Stimulated activated CD8-positive, alpha-beta memory T cell treated with anti-CD3 and anti-CD28 coated beads, Interleukin-4, amount 100 ng/mL, for 48 hours (primary cell): Measurements from ENCODE around the gene SLC9A4.

Experiments
- DNase-seq: peaks from one replicate; pipeline ENCODE4 v3.0.0-alpha.2; 2020

SLC9A4 gene

DNA sequence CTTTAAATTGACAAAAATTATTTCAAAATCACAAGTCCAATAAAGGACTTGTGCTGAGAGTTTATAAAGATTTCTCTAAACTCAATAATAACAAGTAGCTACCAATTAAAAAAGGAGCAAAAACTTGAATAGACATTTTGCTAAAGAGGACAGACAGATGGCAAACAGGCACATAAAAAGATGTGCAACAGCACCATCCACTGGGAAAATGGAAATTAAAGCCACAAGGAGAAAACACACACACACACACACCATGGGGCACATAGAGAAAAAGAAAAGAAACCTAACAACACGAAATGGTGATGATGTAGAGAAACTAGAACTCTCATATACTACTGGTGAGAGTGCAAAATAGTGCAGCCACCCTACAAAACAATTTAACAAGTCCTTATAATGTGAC is 12.6 kb upstream of the SLC9A4 start:
- DNase-seq: no peak

DNA sequence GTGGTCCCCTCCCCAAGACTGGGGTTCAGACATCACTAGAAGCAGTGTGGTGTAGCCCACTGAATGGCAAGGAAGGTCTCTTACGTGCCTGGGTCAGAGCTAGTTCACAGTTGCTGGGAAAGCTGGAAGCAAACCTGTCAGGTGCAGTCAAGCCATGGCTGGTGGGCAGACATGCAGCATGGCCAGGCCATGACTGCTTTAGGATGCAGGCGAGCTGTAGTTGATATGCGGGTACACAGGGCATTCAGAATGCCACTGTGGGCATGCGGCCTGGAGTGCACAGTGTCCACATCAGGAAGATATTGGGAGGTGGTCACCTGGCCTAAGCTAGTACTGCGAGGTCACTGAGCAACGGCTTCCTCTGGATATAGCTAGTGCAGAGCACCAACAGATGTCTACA is 11.8 kb upstream of the SLC9A4 start:
- no peak for DNase-seq

DNA sequence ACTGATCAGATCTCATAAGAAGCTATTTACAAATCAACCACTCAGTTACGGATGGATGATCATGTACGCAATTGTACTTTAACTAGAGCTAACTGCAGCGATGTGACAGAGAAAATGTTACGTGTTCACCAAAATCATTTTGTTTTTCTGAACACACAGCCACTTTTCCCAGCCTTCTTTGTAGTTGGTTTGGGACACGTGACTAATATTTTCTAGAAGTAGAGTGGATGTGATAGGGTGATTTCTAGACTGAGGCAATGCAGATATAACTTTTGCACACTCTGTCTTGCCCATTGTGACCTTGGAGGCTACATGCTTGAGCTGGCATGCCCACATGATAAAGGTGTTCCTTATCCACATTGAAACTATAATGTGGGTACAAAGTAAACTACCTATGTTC is 9.9 kb upstream of the SLC9A4 start:
- no peak for DNase-seq

DNA sequence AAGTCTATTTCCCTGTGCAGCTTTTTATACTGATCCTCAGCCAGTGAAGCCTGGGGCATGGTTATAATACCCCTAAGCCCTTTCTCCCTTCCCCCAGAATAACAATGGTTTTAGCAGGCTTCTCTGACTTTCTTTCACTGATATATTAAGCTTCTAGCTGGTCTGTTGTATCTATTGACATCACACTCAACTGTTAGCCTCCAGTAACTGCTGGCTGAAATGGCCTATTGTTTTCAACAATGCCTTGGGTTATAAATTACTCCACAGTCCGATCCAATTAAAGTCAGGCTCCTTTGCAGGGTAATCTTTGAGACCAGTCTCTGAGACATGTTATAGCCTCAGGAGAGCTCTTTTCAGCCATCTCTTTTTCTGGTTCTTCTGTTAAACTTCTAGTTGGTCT is 2.9 kb upstream of the SLC9A4 start:
- DNase-seq: no peak

DNA sequence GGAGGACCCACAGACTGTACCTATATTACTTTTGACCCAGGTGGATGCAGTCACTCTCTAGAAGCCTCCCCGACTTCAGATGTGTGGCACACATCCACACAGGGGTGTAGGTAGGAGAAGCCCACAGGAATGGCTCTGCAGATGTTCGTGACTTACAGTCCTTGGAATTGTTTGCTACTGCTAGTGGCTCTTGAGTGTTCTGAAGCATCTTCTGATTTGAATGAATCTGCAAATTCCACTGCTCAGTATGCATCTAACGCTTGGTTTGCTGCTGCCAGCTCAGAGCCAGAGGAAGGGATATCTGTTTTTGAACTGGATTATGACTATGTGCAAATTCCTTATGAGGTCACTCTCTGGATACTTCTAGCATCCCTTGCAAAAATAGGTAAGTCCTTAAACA is 605 bp downstream of the SLC9A4 start:
- DNase-seq: no peak

DNA sequence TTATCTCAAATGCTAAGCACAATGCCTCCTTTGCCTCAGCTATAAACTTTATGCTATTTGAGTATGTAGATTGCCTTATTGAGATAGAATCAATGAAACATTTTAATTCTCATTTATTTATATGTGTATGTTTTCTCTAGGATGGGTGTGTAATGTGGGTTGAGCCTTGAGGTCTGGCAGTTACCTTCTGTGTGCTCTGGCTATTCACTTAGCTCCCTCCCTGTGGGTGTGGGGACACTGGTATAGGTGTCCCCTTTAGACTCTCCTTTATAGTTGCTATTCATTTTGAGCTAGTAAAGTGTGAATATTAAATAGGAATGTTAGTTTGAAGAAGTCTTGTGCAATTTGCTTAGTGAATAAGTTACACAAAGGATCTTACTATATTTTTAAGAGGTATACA is 1.8 kb downstream of the SLC9A4 start:
- no peak for DNase-seq

DNA sequence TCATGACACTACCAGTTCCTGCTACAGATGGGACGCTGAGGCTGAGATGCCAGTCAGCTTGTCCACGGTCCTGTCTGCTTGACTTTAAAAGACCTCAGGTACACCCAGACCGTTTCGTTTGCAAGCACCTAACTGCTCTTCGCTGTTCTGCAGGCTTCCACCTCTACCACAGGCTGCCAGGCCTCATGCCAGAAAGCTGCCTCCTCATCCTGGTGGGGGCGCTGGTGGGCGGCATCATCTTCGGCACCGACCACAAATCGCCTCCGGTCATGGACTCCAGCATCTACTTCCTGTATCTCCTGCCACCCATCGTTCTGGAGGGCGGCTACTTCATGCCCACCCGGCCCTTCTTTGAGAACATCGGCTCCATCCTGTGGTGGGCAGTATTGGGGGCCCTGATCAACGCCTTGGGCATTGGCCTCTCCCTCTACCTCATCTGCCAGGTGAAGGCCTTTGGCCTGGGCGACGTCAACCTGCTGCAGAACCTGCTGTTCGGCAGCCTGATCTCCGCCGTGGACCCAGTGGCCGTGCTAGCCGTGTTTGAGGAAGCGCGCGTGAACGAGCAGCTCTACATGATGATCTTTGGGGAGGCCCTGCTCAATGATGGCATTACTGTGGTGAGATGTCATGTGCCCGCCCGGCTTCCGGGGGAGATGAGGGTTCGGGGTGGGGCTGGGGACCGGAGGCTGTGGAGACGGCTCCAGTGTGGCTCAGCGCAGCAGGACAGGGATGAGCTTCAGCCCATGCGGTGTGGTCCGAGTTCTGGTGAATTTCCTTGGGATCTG is 5.9 kb downstream of the SLC9A4 start:
- DNase-seq: no peak

DNA sequence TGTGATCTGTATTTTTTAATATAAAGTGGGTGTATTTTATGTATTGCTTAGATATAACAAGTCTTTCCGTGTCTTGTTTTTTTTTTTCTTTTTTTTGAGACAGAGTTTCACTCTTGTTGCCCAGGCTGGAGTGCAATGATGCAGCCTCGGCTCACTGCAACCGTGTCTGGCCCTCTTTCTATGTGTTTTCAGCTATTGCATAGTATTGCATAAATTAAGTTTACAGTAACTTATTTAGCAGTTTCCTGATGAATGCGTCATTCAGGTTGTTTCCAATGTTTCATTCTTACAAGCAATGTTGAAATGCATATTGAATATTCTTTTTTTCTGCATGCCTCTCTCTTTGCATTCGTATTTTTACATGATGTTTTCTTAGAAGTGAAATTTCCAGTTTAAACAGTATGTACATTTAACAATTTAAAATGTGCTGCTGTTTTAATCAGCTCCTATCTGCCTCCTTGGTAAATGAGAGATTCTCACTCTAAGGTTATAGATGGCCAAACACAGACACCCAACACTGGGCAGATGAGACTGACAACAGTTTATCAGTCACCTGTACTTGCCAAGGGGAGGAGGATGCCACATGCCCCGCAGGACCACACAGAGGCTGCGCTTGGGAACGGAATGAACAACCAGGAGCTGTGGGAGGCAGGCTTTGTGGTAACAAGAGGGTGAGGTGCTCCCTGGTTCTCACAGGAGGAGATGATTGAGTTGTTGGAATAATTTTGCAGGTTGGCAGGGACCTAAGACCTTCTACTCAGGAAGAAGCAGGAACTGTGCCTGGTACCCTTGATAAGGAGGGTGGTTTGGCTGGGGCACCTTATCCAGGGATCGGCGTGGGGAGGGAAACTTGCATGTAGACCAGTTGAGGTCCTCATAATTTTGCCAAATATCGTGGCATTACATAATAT is 7.5 kb downstream of the SLC9A4 start:
- DNase-seq: no peak

DNA sequence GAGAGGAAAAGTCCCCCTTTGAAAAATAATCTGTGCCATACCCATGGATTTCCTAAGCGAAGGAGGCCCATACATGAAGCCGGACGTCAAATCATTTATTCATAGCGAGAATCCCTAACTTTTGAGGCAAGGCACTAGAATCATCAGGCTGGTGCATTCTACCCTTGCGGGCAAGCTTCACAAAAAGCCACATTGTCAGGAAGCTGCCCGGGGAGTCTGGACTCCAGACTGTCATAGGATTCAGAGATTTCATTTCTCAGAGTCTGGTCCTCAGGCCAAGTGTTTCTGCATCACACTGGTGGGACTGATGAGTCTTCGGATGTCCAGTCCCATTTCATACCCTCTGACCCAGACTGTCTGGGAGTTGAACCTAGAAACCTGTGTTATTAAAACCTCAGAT is 8.9 kb downstream of the SLC9A4 start:
- no peak for DNase-seq

DNA sequence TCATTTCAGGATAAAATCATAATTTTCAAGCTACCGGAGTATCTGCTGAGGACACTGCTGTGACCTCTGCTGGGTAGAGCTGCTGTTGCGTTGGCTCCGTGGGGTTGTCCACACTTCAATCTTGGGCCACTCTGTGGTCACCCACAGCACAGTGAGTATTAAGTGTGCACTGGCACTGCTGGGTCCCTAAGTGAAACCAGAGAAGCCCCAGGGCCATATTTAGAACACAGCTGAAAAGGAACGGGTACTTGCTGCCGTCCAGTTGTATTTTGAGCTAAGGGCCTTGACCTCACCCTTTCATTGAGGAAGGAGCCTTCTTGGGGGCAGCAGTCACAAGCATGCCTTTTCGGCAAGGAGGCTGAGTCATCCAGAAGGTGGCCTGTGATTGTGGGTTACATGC is 10.1 kb downstream of the SLC9A4 start:
- no peak for DNase-seq

DNA sequence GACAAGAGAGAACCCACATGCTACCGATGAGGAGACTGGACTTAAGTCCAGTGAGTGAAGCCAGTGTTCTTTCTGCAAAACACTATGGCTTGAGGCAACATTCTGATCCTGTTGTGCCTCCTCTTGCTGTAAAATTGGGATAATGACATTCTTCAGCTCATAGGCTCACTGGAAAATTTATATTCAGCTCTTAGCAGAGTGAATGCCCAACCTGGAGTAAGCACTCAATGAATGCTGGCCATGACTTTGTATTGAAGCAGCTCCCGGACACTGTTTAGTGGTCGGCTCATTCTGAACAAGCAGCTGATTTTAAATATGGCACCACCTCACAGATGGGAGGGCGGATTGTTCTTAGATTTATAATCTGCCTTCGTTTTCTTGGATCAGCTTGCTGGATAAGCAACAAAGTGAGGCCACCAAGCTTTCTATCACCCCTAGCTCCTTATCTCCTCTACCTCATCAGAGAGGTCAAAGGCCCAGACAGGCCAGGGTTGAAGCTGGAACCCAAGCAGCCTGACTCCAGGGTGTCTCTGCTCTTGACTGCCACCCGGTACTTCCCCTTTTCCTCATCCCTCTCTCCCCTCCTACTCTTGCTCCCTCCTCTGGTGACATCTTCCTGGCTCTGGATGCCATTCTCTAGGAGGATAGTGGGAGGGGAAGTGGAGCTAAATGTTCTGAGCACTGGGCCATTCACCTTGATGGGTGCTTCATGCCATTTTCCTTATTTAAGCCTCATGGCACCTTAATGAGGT is 11.5 kb downstream of the SLC9A4 start:
- DNase-seq: no peak

DNA sequence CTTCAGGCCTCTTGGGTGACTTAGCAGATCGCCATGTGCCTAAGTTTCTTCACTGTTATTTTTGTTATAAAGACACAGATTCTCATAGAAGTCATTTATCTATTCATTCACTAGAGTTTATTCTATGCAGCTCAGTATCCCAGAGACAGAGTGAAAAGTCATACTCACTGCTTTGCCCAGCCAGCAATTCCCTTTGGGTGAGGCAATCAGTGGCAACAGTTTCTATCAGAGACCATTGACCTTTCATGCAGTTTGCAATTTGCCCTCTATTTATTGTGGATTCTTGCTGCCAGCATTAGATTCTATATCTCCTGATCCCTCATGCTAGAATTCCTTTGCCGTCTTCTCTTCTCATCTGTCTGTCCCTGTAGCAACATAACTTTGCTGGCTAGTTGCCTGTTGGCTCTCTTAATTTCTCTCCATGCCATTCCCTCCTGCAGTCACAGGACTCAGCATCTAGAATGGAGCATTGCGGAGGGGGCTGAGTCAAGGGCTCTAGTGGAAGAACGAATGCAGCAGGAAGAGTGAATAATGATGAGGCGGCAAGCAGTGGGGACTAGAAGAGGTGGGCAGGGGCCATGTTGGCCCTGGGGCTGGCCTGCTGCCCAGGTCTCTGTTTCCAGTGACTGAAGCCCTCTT is 12.2 kb downstream of the SLC9A4 start:
- no peak for DNase-seq

DNA sequence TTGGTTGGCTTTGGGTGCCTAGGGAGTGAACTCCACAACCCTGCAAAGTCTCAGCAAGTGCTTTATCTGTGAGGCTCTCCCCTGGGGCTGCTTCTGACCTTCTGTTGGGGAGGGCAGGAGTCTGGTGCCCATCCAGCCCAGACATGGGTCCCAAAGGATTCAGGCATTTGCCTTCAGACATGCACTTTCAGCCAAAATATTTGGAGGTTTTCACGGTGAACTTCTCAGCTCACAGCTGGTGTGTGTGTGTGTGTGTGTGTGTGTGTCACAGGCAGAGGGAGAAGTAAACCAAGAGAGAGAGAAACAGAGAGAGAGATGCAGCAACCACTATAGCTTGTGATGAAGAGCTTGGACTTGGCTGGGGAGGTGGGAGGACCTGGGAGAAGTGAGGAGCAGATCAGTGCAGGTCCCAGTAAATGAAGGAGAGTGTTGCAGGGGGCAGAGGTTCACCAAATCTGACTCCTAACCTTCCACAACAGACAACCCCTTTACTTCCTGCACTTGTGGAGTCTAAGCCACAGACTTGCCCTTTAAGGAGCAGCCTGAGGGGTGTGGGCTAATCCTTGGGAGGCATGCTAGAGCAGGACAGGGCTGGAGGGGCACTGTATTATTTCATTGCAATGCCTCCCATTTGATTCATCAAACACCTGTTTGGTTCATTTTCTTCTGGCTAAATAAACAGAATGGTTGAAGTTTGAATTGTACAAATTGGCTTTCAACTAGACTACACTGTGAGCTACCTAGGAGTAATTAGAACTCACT is 14.1 kb downstream of the SLC9A4 start:
- DNase-seq: no peak

DNA sequence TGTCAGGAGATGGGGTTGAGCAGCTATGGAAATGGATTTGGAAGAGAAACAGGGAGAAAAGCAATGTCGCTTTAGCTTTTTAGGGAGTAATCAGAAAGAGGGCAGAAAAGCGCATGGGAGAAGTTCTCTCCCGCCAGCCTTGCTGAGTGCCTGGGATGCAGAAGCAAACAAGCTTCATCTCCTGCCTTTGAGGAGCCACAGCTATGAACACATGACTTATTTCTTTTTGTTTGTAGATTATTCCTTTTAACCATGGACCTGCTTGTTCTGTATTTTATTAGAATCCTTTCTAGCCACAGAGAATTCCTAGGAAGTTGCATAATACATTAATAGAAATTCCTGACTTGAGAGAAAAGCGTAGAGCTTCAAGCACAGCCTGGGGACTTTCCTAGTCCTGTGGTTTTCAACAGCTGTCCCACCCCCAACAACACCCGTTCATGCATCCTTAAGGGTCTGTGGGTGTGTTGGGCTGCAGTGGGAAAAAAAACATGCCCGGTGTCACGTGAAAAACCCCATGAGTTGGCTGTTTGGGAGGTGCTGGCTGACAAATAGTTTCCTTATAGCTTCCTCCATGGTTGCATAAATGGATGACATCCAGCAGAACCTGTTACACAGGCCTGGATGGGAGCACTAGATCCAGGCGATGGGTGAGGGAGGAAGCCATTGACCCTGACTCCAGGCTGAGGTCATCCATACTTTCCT is 14.9 kb downstream of the SLC9A4 start:
- DNase-seq: no peak

DNA sequence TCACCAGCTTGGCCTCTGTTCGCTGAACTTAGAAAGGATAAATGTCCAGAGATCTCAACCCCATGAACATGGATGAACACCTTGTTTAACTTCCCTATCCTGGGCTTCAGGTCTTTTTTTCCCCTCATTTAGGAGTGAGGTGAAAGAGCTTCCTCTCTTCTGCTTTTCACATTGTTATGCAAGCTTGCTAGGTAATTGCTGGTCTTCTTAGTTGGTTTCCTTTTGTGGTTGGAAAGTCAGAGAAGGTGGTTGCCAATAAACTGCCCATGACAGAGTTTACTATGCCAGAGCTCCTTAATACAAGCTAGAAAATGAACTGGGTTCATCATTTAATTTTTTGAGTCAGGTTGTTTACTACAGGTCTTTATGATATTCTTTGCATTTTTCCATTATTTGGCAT is 16.6 kb downstream of the SLC9A4 start:
- DNase-seq: no peak

DNA sequence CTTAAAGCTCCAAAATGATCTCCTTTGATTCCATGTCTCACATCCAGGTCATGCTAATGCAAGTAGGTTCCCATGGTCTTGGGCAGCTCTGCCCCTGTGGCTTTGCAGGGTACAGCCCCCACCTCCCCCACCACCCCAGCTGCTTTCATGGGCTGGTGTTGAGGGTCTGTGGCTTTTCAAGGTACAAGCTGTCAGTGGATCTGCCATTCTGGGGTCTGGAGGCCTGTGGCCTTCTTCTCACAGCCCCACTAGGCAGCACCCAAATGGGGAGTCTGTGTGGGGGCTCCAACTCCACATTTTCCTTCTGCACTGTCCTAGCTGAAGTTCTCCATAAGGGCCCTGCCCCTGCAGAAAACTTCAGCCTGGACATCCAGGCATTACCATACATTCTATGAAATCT is 19.0 kb downstream of the SLC9A4 start:
- DNase-seq: no peak

DNA sequence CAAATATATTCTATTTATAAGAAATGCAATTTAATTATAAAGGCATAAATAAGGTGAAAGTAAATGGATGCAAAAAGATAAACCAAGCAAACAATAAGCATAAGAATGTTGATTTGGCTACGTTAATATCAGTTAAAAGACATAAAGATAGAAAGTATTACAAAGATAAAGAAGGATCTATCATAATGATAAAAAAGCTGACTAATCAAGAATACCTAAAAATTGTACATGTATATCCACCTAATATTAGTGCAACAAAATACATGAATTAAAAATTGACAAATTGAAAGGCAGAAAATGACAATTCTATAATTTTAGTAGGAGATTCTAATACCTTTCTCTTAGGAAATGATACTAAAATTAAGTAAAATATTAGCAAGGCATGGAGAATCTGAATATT is 21.5 kb downstream of the SLC9A4 start:
- no peak for DNase-seq

DNA sequence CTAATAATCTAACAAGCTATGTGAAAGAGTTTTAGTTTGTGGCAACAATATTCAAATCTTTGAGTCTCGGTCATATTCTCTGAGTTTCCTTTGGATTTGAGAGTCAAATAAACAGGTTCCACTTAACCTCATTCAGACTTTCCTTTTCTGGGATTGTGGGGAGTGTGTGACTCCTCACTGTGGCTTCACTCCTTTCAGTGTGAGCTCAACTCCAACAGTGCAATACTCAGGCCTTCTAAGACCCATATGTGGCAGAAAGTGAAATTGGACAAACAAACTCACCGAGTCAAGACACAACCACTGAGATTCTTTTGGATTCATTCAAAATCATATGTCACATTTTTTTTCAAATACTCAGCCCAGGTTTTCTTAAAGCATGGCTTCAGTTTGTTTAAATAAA is 25.4 kb downstream of the SLC9A4 start:
- no peak for DNase-seq

DNA sequence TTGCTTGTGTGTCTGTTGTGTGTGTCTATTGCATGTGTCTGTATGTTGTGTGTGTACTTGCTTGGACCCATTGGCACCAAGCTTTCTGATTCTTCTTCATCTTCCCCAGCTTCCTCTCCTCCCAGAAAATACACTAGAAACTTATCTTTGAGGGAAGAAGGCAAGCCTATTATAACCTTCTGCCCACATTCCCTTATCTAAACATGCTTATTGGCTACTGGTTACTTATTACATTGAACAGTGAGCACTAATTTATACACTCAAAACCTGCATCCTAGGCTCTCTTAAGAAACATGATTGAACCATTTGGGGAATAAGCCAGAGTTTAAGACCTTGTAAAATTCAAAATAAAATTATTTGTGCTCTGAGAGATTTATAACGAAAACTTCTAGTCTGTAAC is 26.5 kb downstream of the SLC9A4 start:
- no peak for DNase-seq

DNA sequence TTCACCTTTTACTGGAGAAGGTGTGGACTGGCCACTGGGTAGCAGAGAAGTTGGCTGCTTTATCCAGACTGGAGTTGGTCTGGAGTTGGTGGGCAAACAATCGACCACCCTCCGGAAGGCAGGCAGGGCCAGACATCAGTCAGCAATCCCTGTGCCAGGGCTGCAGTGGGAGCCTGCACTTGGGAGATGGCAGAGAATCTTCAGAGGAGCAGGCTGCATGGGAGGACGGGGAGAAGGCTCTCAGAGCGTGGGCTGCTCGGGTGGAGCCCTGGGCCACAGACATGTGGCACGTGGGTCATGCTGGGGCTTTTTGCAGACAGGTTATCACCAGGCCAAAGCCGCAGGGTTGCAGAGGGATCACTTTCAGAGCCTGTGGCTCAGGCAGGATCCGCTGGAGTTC is 29.6 kb downstream of the SLC9A4 start:
- DNase-seq: no peak

DNA sequence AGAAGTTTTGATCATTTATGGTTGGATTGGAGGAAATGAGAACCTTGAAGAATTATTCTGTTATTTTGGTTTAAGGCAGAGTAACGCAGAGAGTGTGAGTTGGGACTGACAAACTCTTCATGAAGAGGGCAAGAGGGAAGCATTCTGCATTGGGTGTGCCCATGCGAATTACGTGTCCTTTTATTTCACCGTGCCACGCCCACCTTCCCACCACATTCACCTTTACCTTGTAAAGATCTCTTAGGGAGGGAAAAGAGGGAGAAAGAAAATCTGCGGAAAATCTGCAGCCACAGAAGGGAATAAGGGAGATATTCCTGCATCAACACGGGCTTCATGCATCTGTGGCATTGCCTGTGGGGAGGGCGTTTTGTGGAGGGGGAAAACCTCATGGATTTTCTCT is 31.8 kb downstream of the SLC9A4 start:
- no peak for DNase-seq

DNA sequence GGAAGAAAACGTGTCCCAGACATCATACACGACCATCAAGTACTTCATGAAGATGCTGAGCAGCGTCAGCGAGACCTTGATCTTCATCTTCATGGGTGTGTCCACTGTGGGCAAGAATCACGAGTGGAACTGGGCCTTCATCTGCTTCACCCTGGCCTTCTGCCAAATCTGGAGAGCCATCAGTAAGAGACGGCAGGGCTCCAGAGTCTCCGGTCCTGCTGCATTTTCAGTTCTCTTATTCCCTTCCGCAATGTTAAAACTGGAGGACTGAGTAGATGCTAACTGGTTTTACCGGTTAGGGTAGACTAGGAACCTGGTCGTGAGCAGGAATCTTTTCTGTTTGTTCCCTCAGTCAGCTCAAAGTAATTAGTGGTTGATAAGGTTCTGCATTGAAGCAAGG is 32.3 kb downstream of the SLC9A4 start:
- DNase-seq: no peak
